GM20431 (cell line): ENCODE results near the gene HSPG2.
"Not testable (repeated sequence)": the region's sequence is repeated elsewhere in the genome, so short reads cannot be mapped to it uniquely, and the experiment has no call there.

Experiments used
- in situ Hi-C: fragments of 300-500 bp; cut with MseI, MboI; formaldehyde crosslinking; loops from one replicate; pipeline ENCODE4 v1.15.0; 2020; ENCODE audit warnings: low sequenced_read_pairs; ENCODE audit not compliant: unreplicated experiment

Gene HSPG2

GRCh38 chr1:21956720-21957552, 19.8 kb upstream of the HSPG2 start:
- in situ Hi-C loops: loop anchor here (25.0 kb wide), 1 partner anchor 295 kb away; the partner anchor contains the start of gene RAP1GAP

DNA sequence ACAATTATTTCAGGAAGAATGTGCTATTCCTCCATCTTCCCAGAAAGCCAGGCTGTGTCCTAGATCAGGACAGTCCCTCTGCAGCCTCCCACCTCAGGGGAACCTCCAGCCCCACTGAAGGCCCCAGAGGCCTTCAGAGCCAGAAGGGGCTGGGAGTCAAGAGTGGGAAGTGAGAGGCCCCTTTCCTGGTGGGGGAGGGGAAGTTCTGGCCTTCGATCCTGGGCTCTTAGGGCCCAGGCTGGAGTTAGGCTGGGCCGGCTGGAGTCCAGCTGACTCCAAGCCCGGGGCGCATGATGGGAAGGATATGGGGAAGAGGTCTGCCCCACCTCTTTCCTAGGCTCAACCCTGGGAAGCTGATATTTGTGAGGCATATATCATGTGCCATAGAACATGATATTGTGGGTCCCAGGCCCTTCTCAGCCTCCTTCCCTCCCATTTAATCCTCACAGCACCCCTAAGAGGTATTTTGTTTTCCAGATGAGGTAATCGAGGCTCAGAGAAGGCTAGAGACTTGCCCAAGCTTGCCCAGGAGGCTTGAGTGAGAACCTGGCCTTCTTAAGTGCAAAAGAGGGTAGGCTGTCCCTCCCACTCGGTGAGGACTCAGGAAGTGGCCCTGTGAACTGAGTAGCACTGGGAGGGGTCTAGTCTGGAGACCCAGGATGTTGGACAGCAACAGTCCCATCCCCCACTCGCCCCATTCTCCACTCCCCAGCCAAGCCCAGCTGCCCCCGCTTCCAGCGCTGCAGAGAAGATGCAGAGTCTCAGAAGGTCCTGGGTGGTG, 18.6 kb upstream of the HSPG2 start:
- in situ Hi-C loops: loop anchor here (25.0 kb wide), 1 partner anchor 293 kb away; the partner anchor contains the start of gene RAP1GAP

- in situ Hi-C loops: loop anchor here (25.0 kb wide), 1 partner anchor 293 kb away; the partner anchor contains the start of gene RAP1GAP
These were observed 17.9 kb upstream of the HSPG2 start for GRCh38 chr1:21955058-21955457.

GRCh38 chr1:21952786-21953520, 15.8 kb upstream of the HSPG2 start:
- in situ Hi-C loops: loop anchor here (25.0 kb wide), 1 partner anchor 291 kb away; the partner anchor contains the start of gene RAP1GAP

- in situ Hi-C loops: loop anchor here (25.0 kb wide), 1 partner anchor 289 kb away; the partner anchor contains the start of gene RAP1GAP
These were observed 14.2 kb upstream of the HSPG2 start for GRCh38 chr1:21951226-21951870.

DNA sequence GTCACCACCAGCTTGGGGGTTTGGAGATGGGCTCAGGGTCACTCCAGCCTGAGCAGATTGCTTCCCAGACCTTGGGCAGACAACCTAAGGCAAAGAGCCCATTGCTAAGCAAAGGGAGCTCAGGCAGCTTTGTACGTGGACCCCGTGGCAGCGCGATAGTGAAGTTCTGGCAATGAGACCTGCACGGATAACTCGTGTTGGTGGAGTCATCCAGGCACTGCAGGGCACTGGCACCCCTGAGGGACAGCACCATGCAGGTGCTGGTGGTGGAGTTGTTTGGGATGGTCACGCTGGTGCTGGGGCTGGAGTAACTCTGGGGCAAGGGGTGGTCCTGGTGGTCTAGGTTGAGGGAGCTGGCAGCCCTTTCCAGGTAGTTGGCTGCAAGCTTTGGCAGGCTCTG, 13.6 kb upstream of the HSPG2 start:
- in situ Hi-C loops: loop anchor here (25.0 kb wide), 1 partner anchor 288 kb away; the partner anchor contains the start of gene RAP1GAP

GRCh38 chr1:21946836-21947587, 9.9 kb upstream of the HSPG2 start:
- in situ Hi-C loops: no loop called here

- in situ Hi-C loops: no loop called here
These were observed 7.6 kb upstream of the HSPG2 start for GRCh38 chr1:21944733-21945073.

DNA sequence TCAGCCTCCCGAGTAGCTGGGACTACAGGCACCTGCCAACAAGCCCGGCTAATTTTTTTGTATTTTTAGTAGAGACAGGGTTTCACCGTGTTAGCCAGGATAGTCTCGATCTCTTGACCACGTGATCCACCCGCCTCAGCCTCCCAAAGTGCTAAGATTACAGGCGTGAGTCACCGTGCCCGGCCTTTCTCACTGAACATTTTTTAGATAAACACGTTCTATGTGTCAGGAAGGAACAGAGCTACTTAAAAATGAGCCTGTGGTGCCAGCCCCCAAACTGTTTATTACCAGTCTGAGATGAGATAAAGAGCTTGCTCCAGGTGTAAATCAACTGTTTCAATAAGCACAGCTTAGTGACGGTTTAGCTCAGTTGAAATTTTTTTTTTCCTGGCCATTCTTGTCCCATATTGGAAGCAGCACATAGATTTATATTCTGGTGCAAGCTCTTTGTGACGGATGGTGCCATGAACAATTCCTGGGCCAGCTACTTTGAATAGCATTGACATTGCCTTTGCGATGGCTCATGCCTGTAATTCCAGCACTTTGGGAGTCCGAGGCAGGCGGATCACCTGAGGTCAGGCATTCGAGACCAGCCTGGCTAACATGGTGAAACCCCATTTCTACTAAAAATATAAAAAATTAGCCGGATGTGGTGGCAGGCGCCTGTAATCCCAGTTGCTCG, 6.0 kb upstream of the HSPG2 start:
- in situ Hi-C loops: not testable (repeated sequence)

DNA sequence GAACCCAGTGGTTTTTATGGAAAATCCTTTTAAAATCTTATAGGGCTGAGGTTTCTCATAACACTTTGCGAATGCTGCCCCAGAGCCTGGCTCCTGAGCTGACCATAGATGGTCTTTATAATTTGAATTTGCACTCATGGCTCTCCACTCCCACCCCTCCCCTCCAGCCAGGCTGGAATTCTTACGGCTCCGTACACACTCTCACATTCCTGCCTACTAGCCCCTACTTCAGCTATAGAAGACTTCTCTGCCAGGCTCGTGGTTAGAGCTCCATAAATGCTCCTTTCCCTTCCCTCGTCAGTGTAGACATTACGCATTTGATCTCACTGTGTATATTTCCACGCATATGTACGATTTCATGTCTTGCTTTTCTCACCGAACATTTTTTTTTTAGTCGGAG, 5.4 kb upstream of the HSPG2 start:
- in situ Hi-C loops: no loop called here

- in situ Hi-C loops: no loop called here
These were observed 4.3 kb upstream of the HSPG2 start for GRCh38 chr1:21941370-21941769.

GRCh38 chr1:21940492-21940891, 3.4 kb upstream of the HSPG2 start:
- in situ Hi-C loops: no loop called here

- in situ Hi-C loops: no loop called here
These were observed 2.7 kb upstream of the HSPG2 start for GRCh38 chr1:21939650-21940374.

- in situ Hi-C loops: no loop called here
These were observed 1.8 kb upstream of the HSPG2 start for GRCh38 chr1:21938732-21939538.

GRCh38 chr1:21937372-21938121, 437 bp upstream of the HSPG2 start:
- in situ Hi-C loops: no loop called here

DNA sequence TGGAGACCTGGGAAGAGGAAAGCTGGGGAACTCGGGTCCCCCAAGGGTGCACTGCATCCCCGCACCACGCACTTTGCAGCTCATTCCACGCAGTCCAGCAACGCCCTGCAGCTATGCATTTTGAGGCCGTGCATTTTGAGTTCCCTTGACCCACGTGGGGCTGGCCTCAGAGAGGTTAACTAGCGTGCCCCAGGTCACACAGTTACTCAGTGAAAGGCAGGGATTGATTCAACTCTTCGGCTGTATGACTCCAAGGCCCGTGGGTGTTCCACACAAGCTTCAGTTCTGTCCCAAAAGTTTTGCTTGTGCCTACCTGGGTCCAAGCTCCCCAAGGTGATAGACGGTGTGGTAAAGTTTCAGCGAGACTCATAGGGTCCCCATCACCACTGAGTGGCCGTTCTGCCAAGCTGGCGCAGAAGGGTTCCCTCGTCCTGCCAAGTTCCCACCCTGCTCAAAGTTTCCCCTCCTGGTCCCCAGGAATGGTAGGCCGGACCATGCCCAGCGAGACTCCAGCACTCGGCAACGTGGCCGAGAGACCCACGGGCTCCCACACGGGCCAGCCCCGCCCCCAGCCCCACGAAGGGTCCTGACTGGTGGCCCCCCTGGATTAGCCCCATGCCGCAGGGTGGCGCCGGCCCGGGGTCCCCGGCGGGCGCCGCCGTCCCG, 611 bp downstream of the HSPG2 start:
- in situ Hi-C loops: no loop called here
